GM06990 (cell line): ENCODE measurements around the gene LDAH.

Source experiments
- DNase-seq: peaks from one replicate; pipeline ENCODE4 v3.0.0-alpha.2; 2011; ENCODE audit not compliant: insufficient read length; ENCODE audit errors: extremely low read depth
- H3K27me3 ChIP-seq: replicated peaks from 2 replicates; pipeline ENCODE4 v1.6.0; 2011; ENCODE audit warnings: low read length; ENCODE audit not compliant: control insufficient read depth, insufficient read depth
- H3K36me3 ChIP-seq: 2 replicates; pipeline ENCODE4 v1.5.1; 2011; ENCODE audit warnings: low read length; ENCODE audit not compliant: control insufficient read depth, insufficient read depth
- H3K4me3 ChIP-seq: replicated peaks from 2 replicates; pipeline ENCODE4 v1.5.1; 2011; ENCODE audit warnings: low read depth, mild to moderate bottlenecking, control low read depth, low read length
- TF ChIP-seq, protein P1 (sequence below): IDR thresholded peaks from 2 replicates; pipeline ENCODE4 v1.5.1; 2011; ENCODE audit warnings: low read length, control low read depth, mild to moderate bottlenecking, inconsistent platforms; ENCODE audit not compliant: insufficient read depth, poor library complexity, severe bottlenecking

The LDAH gene

DNA sequence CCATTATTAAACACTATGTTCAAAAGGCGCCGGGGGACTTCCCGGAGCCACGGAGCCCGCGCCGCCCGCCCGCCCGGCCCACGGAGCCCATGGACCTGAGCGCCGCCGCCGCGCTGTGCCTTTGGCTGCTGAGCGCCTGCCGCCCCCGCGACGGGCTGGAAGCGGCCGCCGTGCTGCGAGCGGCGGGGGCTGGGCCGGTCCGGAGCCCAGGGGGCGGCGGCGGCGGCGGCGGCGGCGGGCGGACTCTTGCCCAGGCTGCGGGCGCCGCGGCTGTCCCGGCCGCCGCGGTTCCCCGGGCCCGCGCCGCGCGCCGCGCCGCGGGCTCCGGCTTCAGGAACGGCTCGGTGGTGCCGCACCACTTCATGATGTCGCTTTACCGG, 155.8 kb downstream of the LDAH start:
- H3K27me3 ChIP-seq = peaks cover 2% of the 10 kb centered on the region
- no peaks in the 10 kb centered on the region for H3K36me3 ChIP-seq
- no peak for DNase-seq
- peak overlapping the region; percentile 62 for H3K4me3 ChIP-seq
- TF ChIP-seq, protein P1, sequence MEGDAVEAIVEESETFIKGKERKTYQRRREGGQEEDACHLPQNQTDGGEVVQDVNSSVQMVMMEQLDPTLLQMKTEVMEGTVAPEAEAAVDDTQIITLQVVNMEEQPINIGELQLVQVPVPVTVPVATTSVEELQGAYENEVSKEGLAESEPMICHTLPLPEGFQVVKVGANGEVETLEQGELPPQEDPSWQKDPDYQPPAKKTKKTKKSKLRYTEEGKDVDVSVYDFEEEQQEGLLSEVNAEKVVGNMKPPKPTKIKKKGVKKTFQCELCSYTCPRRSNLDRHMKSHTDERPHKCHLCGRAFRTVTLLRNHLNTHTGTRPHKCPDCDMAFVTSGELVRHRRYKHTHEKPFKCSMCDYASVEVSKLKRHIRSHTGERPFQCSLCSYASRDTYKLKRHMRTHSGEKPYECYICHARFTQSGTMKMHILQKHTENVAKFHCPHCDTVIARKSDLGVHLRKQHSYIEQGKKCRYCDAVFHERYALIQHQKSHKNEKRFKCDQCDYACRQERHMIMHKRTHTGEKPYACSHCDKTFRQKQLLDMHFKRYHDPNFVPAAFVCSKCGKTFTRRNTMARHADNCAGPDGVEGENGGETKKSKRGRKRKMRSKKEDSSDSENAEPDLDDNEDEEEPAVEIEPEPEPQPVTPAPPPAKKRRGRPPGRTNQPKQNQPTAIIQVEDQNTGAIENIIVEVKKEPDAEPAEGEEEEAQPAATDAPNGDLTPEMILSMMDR = no peak

DNA sequence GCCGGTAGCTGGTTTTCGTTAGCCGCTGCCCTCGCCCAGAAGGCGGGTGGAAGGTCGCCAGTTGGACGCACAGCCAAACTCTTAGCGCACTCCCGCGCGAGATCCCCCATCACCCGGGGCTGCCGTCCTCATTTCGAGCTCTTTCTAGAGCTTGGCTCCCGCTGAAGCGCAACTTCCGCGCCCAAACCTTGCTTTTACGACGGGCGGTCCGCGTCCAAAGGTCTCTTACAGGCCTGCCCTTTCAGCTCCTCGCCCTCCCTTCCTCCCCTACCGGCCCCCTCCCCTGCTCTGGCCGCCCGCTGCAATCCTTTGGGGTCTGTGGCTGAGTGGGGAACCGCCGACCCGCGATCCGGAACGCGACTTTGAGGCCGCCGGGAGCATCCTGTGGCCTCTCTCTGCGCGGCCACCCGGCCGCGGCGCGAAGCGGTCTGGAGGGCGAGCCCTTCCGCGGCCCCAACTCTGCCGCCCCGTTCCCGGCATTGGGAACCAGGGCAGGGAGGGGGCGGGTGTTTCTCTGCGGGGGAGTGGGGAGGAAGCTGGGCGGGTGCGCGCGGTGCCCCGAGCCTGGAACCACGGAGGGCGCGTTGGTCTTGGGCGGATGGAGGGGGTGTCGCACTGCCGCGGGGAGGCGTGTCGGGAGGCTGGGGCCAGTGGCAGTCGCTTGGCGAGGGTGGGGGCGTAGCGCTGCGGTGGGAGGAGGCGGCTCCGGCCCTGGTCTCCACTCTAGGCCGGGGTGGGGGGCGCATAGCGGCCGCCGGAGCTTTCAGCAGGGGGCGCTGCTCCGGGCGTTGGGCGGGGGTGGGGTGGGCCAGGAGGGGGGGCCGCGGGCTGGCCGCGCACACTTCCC, 156.4 kb downstream of the LDAH start, which contains the start of gene GDF7:
Gene GDF7, plus strand, starts transcription at position 841 of the 847 bp plus-strand sequence. CDS start 96 bp downstream, outside the sequence.
- H3K36me3 ChIP-seq = no peaks in the 10 kb centered on the region
- peak within 1 kb of the TSS; percentile 62 for H3K4me3 ChIP-seq
- no peak for DNase-seq
- TF ChIP-seq, protein P1 = peak; percentile 29
- H3K27me3 ChIP-seq = peaks cover 4% of the 10 kb centered on the region

DNA sequence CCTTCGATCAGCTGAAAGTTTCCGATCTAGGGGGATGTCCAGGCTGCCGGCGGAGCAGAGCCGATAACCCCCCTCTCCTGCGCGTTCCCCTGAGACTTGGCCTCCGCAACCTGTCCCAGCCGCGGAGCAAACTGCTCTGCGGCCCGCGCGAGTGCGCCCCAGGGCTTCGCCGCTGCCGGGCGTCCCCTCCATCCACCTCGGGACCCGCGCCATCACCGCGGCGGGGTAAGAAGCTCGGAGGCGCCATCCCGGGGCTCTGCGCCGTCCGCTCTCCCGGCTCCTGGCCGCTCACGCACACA, 156.9 kb downstream of the LDAH start:
- peaks cover 4% of the 10 kb centered on the region for H3K27me3 ChIP-seq
- TF ChIP-seq, protein P1 = no peak
- H3K36me3 ChIP-seq = no peaks in the 10 kb centered on the region
- peak overlapping the region; percentile 62 for H3K4me3 ChIP-seq
- no peak for DNase-seq

DNA sequence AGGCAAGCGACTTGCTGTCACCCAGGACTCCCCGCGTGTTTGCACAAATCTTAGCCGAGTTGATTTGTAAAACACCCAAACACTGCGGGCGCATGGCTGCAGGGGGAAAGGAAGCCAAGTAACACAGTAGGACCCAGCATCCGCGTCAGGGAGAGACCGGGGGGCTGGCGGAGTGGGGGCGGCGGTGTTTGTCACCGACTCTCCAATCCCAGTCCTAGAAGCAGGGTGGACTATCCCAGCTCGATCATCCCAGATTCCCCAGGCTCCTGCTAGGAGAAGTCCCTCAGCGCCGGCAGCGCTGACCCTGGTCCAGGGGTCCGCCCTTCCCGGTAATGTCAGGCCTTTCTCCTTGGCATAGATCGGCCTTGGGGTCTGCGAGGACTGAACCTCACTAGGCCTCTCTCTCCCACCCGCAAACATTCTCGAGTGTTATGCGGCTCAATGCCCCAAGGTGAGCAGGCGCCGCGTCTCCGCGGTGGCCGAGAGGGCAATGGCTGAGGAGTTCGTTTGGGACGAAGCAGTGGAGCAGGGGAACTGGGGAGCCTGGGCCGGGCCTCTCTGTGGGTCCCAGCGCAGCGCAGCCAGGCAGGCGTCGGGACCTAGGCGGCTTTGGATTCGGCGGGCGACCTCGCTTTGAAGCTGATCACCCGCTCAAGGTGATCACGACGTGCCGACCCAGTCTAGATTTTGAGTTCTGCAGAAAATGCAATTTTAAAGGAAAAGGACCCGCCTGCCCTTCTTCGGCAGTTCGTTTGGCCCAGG, 157.5 kb downstream of the LDAH start:
- no peak for DNase-seq
- no peak overlapping the region for H3K4me3 ChIP-seq
- H3K27me3 ChIP-seq = peaks cover 4% of the 10 kb centered on the region

DNA sequence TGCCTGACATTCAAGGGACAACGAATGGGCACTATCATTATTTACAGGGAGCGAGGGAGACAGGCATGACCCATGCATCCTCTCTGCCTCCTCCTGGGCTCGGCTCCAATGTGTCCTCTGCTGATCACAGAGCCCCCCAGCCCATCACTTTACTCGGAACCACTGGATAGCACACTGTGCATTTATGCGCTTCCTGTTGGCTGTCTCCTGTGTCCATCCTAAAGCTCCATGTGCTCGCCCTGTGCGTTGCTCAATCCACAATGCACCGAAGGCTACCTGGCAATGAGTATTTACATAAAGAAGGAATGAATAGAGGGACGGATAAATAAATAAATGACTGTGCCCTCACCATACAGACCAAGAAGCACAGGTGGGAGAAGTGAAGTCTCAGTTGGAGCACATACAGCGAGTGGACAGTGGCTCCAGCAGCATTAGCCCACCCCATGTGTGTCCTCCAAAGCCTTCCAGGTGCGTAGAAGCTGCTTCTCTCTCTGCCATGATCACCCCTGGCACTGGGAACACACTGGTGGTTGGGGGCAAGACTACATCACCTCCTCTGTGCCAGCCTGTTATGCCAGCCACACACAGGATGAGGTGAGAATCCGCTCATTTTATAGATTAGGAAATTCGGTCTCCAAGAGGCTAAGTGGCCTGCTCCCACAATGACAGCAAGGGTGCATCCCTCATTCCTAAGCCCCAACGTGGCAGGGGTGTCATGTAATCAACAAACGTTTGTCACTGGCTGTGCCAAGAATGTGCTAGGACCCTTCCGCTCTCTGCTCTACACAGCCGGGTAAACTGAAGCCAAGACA, 158.3 kb downstream of the LDAH start:
- TF ChIP-seq, protein P1 = no peak
- Histone ChIP-seq H3K36me3 (no peaks in the 10 kb centered on the region), H3K4me3 (no peak overlapping the region), H3K27me3 (peaks cover 4% of the 10 kb centered on the region)
- no peak for DNase-seq

More for the DNA sequence above, 157.5 kb downstream of the LDAH start:
- H3K36me3 ChIP-seq = no peaks in the 10 kb centered on the region
- TF ChIP-seq, protein P1 = no peak
